WERI-Rb-1 (cell line): ENCODE measurements around the gene DUS4L.
A peak's percentile ranks its signal among the peaks of the same experiment; 100 is the strongest.

Source experiments
- DNase-seq: peaks from one replicate; pipeline ENCODE4 v3.0.0-alpha.2; 2020
- H3K27ac ChIP-seq: fragments of 250-450 bp; sonication (Bioruptor Pico); 2 replicates; pipeline ENCODE4 v1.5.1; 2020; ENCODE audit warnings: mild to moderate bottlenecking, moderate library complexity
- H3K27me3 ChIP-seq: fragments of 250-450 bp; sonication (Bioruptor Pico); 2 replicates; pipeline ENCODE4 v1.5.1; 2021; ENCODE audit warnings: mild to moderate bottlenecking, low read depth, moderate library complexity; ENCODE audit not compliant: insufficient read depth, severe bottlenecking
- H3K36me3 ChIP-seq: fragments of 250-450 bp; sonication (Bioruptor Pico); 2 replicates; pipeline ENCODE4 v1.5.1; 2020; ENCODE audit warnings: mild to moderate bottlenecking, moderate library complexity
- H3K4me3 ChIP-seq: 2 replicates; pipeline ENCODE4 v1.5.1; 2011; ENCODE audit warnings: low read depth, mild to moderate bottlenecking, control low read depth, low read length
- H3K9me3 ChIP-seq: fragments of 250-450 bp; sonication (Bioruptor Pico); 2 replicates; pipeline ENCODE4 v1.5.1; 2021; ENCODE audit warnings: mild to moderate bottlenecking, moderate library complexity; ENCODE audit not compliant: severe bottlenecking
- CTCF ChIP-seq: IDR thresholded peaks from 2 replicates; pipeline ENCODE4 v1.5.1; 2011; ENCODE audit warnings: low read depth, mild to moderate bottlenecking, control low read depth, inconsistent platforms, low read length

The DUS4L gene

GRCh38 chr7:107555893-107556292 lies 7.9 kb upstream of the DUS4L start:
- H3K27me3 ChIP-seq: no peaks in the 10 kb centered on the region
- H3K36me3 ChIP-seq: peaks cover 40% of the 10 kb centered on the region
- no peaks in the 10 kb centered on the region for H3K9me3 ChIP-seq
- no peak for DNase-seq
- TF ChIP-seq CTCF: no peak
- no peak overlapping the region for H3K4me3 ChIP-seq
- H3K27ac ChIP-seq: no peak overlapping the region

- no peak for TF ChIP-seq CTCF
- no peak for DNase-seq
- peaks cover 20% of the 10 kb centered on the region for H3K36me3 ChIP-seq
Measured at GRCh38 chr7:107559864-107560263, 3.9 kb upstream of the DUS4L start.

GRCh38 chr7:107560898-107561516 lies 2.8 kb upstream of the DUS4L start:
- no peak for TF ChIP-seq CTCF
- no peak overlapping the region for H3K4me3 ChIP-seq
- H3K9me3 ChIP-seq: no peaks in the 10 kb centered on the region
- H3K27me3 ChIP-seq: no peaks in the 10 kb centered on the region
- peaks cover 20% of the 10 kb centered on the region for H3K36me3 ChIP-seq
- no peak overlapping the region for H3K27ac ChIP-seq
- DNase-seq: no peak

More at GRCh38 chr7:107559864-107560263, 3.9 kb upstream of the DUS4L start:
- Histone ChIP-seq H3K27me3 (no peaks in the 10 kb centered on the region), H3K27ac (no peak overlapping the region), H3K9me3 (no peaks in the 10 kb centered on the region), H3K4me3 (no peak overlapping the region)

- peak overlapping the region; percentile 57 for H3K4me3 ChIP-seq
- DNase-seq: no peak
- peak overlapping the region; percentile 95 for H3K27ac ChIP-seq
- no peaks in the 10 kb centered on the region for H3K9me3 ChIP-seq
- H3K27me3 ChIP-seq: no peaks in the 10 kb centered on the region
- no peak for TF ChIP-seq CTCF
- peaks cover 3% of the 10 kb centered on the region; the same call in 1 of the 2 replicates for H3K36me3 ChIP-seq
Measured at GRCh38 chr7:107563081-107563774, 543 bp upstream of the DUS4L start.

- Histone ChIP-seq H3K36me3 (0 out of 2 replicates have a peak, but pooled peaks cover 2% of the 10 kb centered on the region), H3K4me3 (peak overlapping the region; percentile 57), H3K27ac (peak overlapping the region; percentile 95; the same call in 1 of the 2 replicates), H3K27me3 (no peaks in the 10 kb centered on the region), H3K9me3 (no peaks in the 10 kb centered on the region)
- DNase-seq: no peak
- no peak for TF ChIP-seq CTCF
Measured at GRCh38 chr7:107564553-107565298, 955 bp downstream of the DUS4L start.
